Kidney (tissue), 14 donors: Measurements from ENCODE around the gene CASP6. TPM values are rescaled to one million over a fixed set of nuclear protein-coding genes. Genes with fewer than 3 reads are reported as not detected.

Experiments
- DNase-seq, 5 donors: peaks; one replicate each; pipeline ENCODE4 v3.0.0-alpha.2; 2013 to 2020
- FAIRE-seq: peaks from 2 replicates; lab custom pipeline; 2012; peaks lifted over from hg19 to GRCh38; lab: Jason Lieb, UNC
- H3K27ac ChIP-seq, 2 donors: one replicate each; pipeline ENCODE4 v1.7.0; 2013; ENCODE audit warnings: low read depth in 2 of 2, low read length in 2 of 2, inconsistent platforms in 1 of 2
- H3K27me3 ChIP-seq: one replicate; pipeline ENCODE4 v1.7.1; 2013; ENCODE audit warnings: low read length, inconsistent platforms; ENCODE audit not compliant: control insufficient read depth, insufficient read depth
- H3K36me3 ChIP-seq, 3 donors: one replicate each; pipeline versions ENCODE4 v1.7.0 to v1.7.1; 2013; ENCODE audit warnings: low read length in 3 of 3, control low read depth in 1 of 3, inconsistent platforms in 1 of 3; ENCODE audit not compliant: insufficient read depth in 3 of 3, control insufficient read depth in 2 of 3
- H3K4me1 ChIP-seq, 3 donors: one replicate each; pipeline versions ENCODE4 v1.7.0 to v1.7.1; 2013; ENCODE audit warnings: low read length in 3 of 3, inconsistent platforms in 1 of 3, low read depth in 1 of 3; ENCODE audit not compliant: control insufficient read depth in 2 of 3, insufficient read depth in 2 of 3
- H3K4me3 ChIP-seq, 3 donors: one replicate each; pipeline versions ENCODE4 v1.7.0 to v1.8.1; 2013; ENCODE audit warnings: low read length in 3 of 3, control low read depth in 1 of 3, inconsistent platforms in 1 of 3
- H3K9ac ChIP-seq, 3 donors: one replicate each; pipeline versions ENCODE4 v1.7.0 to v1.7.1; 2013; ENCODE audit warnings: low read length in 3 of 3, control low read depth in 1 of 3, inconsistent platforms in 1 of 3
- H3K9me3 ChIP-seq, 3 donors: one replicate each; pipeline versions ENCODE4 v1.7.0 to v1.7.1; 2013; ENCODE audit warnings: low read length in 3 of 3, control low read depth in 1 of 3, inconsistent platforms in 1 of 3; ENCODE audit not compliant: control insufficient read depth in 2 of 3, insufficient read depth in 1 of 3
- CTCF ChIP-seq: IDR thresholded peaks from 3 replicates; pipeline ENCODE4 v1.5.1; 2012; ENCODE audit warnings: mild to moderate bottlenecking, moderate library complexity, borderline replicate concordance; ENCODE audit not compliant: insufficient read depth; ENCODE audit errors: extremely low read depth
- intact Hi-C: fragments of 100-400 bp; cut with DNase I; formaldehyde crosslinking; loops from one replicate; pipeline ENCODE4 v1.11.1; 2022
- polyA plus RNA-seq: library from polyadenylated mRNA; stranded (reverse); fragments of 350-450 nt; fragmentation: Illumina TruSeq; extraction: RNeasy Lipid Tissue Mini Kit (QIAGEN cat#74804); gene quantifications from one replicate; pipeline ENCODE4 v1.2.3, GENCODE V29; 2014; ENCODE audit warnings: low read depth, low replicate concordance; ENCODE audit not compliant: insufficient read depth
- total RNA-seq: library from RNA; stranded (reverse); fragmentation: NEBNext Ultra II Directional; extraction: Animal tissue kit (Norgen Biotek cat#: 25700); gene quantifications from one replicate; pipeline ENCODE4 v1.2.1, GENCODE V29; 2021
- donor health status: control.
- donor health status: control.
- donor health status: control.
- donor health status: control.
- donor health status: control.
- donor health status: DM: yes; HTN: yes; CAD: no.
- donor health status: Normal renal cell carcinoma (clear cell type).

CASP6 gene
- total and polyA plus RNA-seq, 2 donors from 2014 or later, result 20.7 to 21.6 TPM

- FAIRE-seq (no peak), DNase-seq (no peak)
- H3K9me3 ChIP-seq, result no peaks in the 10 kb centered on the region
- no peak overlapping the region for H3K4me3 ChIP-seq
- H3K27ac ChIP-seq, result no peak overlapping the region
- TF ChIP-seq CTCF, result no peak
- no peak overlapping the region for H3K9ac ChIP-seq
- H3K4me1 ChIP-seq, result no peaks in the 10 kb centered on the region
- peaks cover 0 to 8% (median 0%) of the 10 kb centered on the region in 3 donors for H3K36me3 ChIP-seq
- intact Hi-C loops, result no loop called here
- H3K27me3 ChIP-seq, result no peaks in the 10 kb centered on the region
Observed at GRCh38 chr4:109738104-109738872, 35.0 kb upstream of the CASP6 start.

- FAIRE-seq, result peak; percentile 81
Observed at GRCh38 chr4:109735566-109736365, 32.5 kb upstream of the CASP6 start.

GRCh38 chr4:109733728-109734127 is 30.5 kb upstream of the CASP6 start:
- no peak for DNase-seq

More at GRCh38 chr4:109735566-109736365, 32.5 kb upstream of the CASP6 start:
- Histone ChIP-seq H3K4me3 (no peak overlapping the region), H3K27me3 (no peaks in the 10 kb centered on the region), H3K9me3 (no peaks in the 10 kb centered on the region), H3K4me1 (no peaks in the 10 kb centered on the region), H3K9ac (no peak overlapping the region), H3K36me3 (no peaks in the 10 kb centered on the region), H3K27ac (no peak overlapping the region)
- intact Hi-C loops, result no loop called here
- no peak for DNase-seq
- TF ChIP-seq CTCF, result no peak

More at GRCh38 chr4:109733728-109734127, 30.5 kb upstream of the CASP6 start:
- no peaks in the 10 kb centered on the region for H3K27me3 ChIP-seq
- FAIRE-seq, result no peak
- no peaks in the 10 kb centered on the region for H3K9me3 ChIP-seq
- H3K9ac ChIP-seq, result no peak overlapping the region
- no peak overlapping the region for H3K27ac ChIP-seq
- peaks cover 0 to 4% (median 0%) of the 10 kb centered on the region in 3 donors for H3K4me1 ChIP-seq
- no peak overlapping the region for H3K4me3 ChIP-seq
- H3K36me3 ChIP-seq, result no peaks in the 10 kb centered on the region
- intact Hi-C loops, result no loop called here
- no peak for TF ChIP-seq CTCF
